ENCODE results near the gene ANO2. TPM values are rescaled to one million over a fixed set of nuclear protein-coding genes. Genes with fewer than 3 reads are reported as not detected.

The ANO2 gene
- total RNA-seq, 1 experiment from 2014 or later = not detected

- DNase-seq (ENCODE audit: low spot score) = no peak
Observed at GRCh38 chr12:5783289-5783920, 161.7 kb downstream of the ANO2 start.

- no peak for DNase-seq (ENCODE audit: low spot score)
Observed at GRCh38 chr12:5780536-5780935, 164.5 kb downstream of the ANO2 start.

GRCh38 chr12:5779401-5779800, 165.7 kb downstream of the ANO2 start:
- no peak for DNase-seq (ENCODE audit: low spot score)

GRCh38 chr12:5778821-5779220, 166.2 kb downstream of the ANO2 start:
- DNase-seq (ENCODE audit: low spot score) = no peak

GRCh38 chr12:5777451-5777850, 167.6 kb downstream of the ANO2 start:
- no peak for DNase-seq (ENCODE audit: low spot score)

- DNase-seq (ENCODE audit: low spot score) = no peak
Observed at GRCh38 chr12:5776091-5776490, 169.0 kb downstream of the ANO2 start.

- no peak for DNase-seq (ENCODE audit: low spot score)
Observed at GRCh38 chr12:5773550-5773949, 171.5 kb downstream of the ANO2 start.

GRCh38 chr12:5771756-5772155, 173.3 kb downstream of the ANO2 start:
- no peak for DNase-seq (ENCODE audit: low spot score)

- no peak for DNase-seq (ENCODE audit: low spot score)
Observed at GRCh38 chr12:5770727-5771126, 174.3 kb downstream of the ANO2 start.

- no peak for DNase-seq (ENCODE audit: low spot score)
Observed at GRCh38 chr12:5768581-5769196, 176.4 kb downstream of the ANO2 start.

GRCh38 chr12:5768171-5768570, 176.9 kb downstream of the ANO2 start:
- DNase-seq (ENCODE audit: low spot score) = no peak

- DNase-seq (ENCODE audit: low spot score) = no peak
Observed at GRCh38 chr12:5758347-5758746, 186.7 kb downstream of the ANO2 start.

- no peak for DNase-seq (ENCODE audit: low spot score)
Observed at GRCh38 chr12:5756338-5756842, 188.7 kb downstream of the ANO2 start.

GRCh38 chr12:5748027-5748426, 197.0 kb downstream of the ANO2 start:
- DNase-seq (ENCODE audit: low spot score) = no peak

GRCh38 chr12:5746917-5747316, 198.1 kb downstream of the ANO2 start:
- no peak for DNase-seq (ENCODE audit: low spot score)

GRCh38 chr12:5746036-5746908, 198.8 kb downstream of the ANO2 start:
- DNase-seq (ENCODE audit: low spot score) = no peak

GRCh38 chr12:5745251-5745888, 199.7 kb downstream of the ANO2 start:
- peak; percentile 80 for DNase-seq (ENCODE audit: low spot score)

- no peak for DNase-seq (ENCODE audit: low spot score)
Observed at GRCh38 chr12:5742258-5742657, 202.8 kb downstream of the ANO2 start.

GRCh38 chr12:5739917-5740316, 205.1 kb downstream of the ANO2 start:
- DNase-seq (ENCODE audit: low spot score) = no peak

- no peak for DNase-seq (ENCODE audit: low spot score)
Observed at GRCh38 chr12:5737778-5738177, 207.3 kb downstream of the ANO2 start.

GRCh38 chr12:5736527-5736926, 208.5 kb downstream of the ANO2 start:
- DNase-seq (ENCODE audit: low spot score) = no peak

- DNase-seq (ENCODE audit: low spot score) = no peak
Observed at GRCh38 chr12:5736016-5736415, 209.0 kb downstream of the ANO2 start.

Measured in HT-29 (cell line).